Measurements from ENCODE around the gene DBN1. TPM values are rescaled to one million over a fixed set of nuclear protein-coding genes. Genes with fewer than 3 reads are reported as not detected.
"Not testable (repeated sequence)": the region's sequence is repeated elsewhere in the genome, so short reads cannot be mapped to it uniquely, and the experiment has no call there.

Gene DBN1
- total and polyA plus RNA-seq, 9 donors, result 97.3 to 295 (median 267) TPM

GRCh38 chr5:177491429-177491945 lies 18.1 kb upstream of the DBN1 start:
- peaks cover 71% of the 10 kb centered on the region for H3K4me1 ChIP-seq (ENCODE audit: control insufficient read depth, insufficient read depth, low read length)

GRCh38 chr5:177490992-177491391 lies 17.6 kb upstream of the DBN1 start:
- H3K27ac ChIP-seq (ENCODE audit: low read length), result peak overlapping the region; percentile 43
- no peaks in the 10 kb centered on the region for H3K9me3 ChIP-seq (replicated peaks; ENCODE audit: control insufficient read depth, low read depth, low read length)
- peaks cover 78% of the 10 kb centered on the region for H3K36me3 ChIP-seq (ENCODE audit: control insufficient read depth, insufficient read depth, low read length)
- peaks cover 66% of the 10 kb centered on the region for H3K4me1 ChIP-seq (ENCODE audit: control insufficient read depth, insufficient read depth, low read length)
- WGBS (ENCODE audit: insufficient coverage), result 87% methylated on average over 16 of the region's 16 CpGs
- H3K4me3 ChIP-seq (ENCODE audit: low read length), result no peak overlapping the region
- H3K27me3 ChIP-seq (ENCODE audit: control insufficient read depth, insufficient read depth, low read length), result no peaks in the 10 kb centered on the region
- DNase-seq, result no peak

More at GRCh38 chr5:177491429-177491945, 18.1 kb upstream of the DBN1 start:
- peaks cover 77% of the 10 kb centered on the region for H3K36me3 ChIP-seq (ENCODE audit: control insufficient read depth, insufficient read depth, low read length)
- no peak overlapping the region for H3K4me3 ChIP-seq (ENCODE audit: low read length)
- 38% methylated on average over 27 of the region's 43 CpGs for WGBS (ENCODE audit: insufficient coverage)
- H3K9me3 ChIP-seq (replicated peaks; ENCODE audit: control insufficient read depth, low read depth, low read length), result no peaks in the 10 kb centered on the region
- DNase-seq, result peak; percentile 64
- peak overlapping the region; percentile 43 for H3K27ac ChIP-seq (ENCODE audit: low read length)
- no peaks in the 10 kb centered on the region for H3K27me3 ChIP-seq (ENCODE audit: control insufficient read depth, insufficient read depth, low read length)

- H3K4me1 ChIP-seq (ENCODE audit: control insufficient read depth, insufficient read depth, low read length), result peaks cover 64% of the 10 kb centered on the region
- WGBS (ENCODE audit: insufficient coverage), result 80% methylated on average over 14 of the region's 15 CpGs
- DNase-seq, result no peak
- H3K27ac ChIP-seq (ENCODE audit: low read length), result no peak overlapping the region
- H3K9me3 ChIP-seq (replicated peaks; ENCODE audit: control insufficient read depth, low read depth, low read length), result no peaks in the 10 kb centered on the region
- H3K27me3 ChIP-seq (ENCODE audit: control insufficient read depth, insufficient read depth, low read length), result no peaks in the 10 kb centered on the region
- H3K36me3 ChIP-seq (ENCODE audit: control insufficient read depth, insufficient read depth, low read length), result peaks cover 80% of the 10 kb centered on the region
- no peak overlapping the region for H3K4me3 ChIP-seq (ENCODE audit: low read length)
Observed at GRCh38 chr5:177490311-177490991, 17.0 kb upstream of the DBN1 start.

- H3K36me3 ChIP-seq (ENCODE audit: control insufficient read depth, insufficient read depth, low read length), result peaks cover 92% of the 10 kb centered on the region
- WGBS (ENCODE audit: insufficient coverage), result 61% methylated on average over 12 of the region's 26 CpGs
- no peak overlapping the region for H3K27ac ChIP-seq (ENCODE audit: low read length)
- no peak for DNase-seq
- H3K9me3 ChIP-seq (replicated peaks; ENCODE audit: control insufficient read depth, low read depth, low read length), result no peaks in the 10 kb centered on the region
- no peaks in the 10 kb centered on the region for H3K27me3 ChIP-seq (ENCODE audit: control insufficient read depth, insufficient read depth, low read length)
- H3K4me1 ChIP-seq (ENCODE audit: control insufficient read depth, insufficient read depth, low read length), result peaks cover 64% of the 10 kb centered on the region
- H3K4me3 ChIP-seq (ENCODE audit: low read length), result no peak overlapping the region
Observed at GRCh38 chr5:177489119-177489716, 15.8 kb upstream of the DBN1 start.

GRCh38 chr5:177487975-177488374 lies 14.5 kb upstream of the DBN1 start:
- no peak overlapping the region for H3K4me3 ChIP-seq (ENCODE audit: low read length)
- WGBS (ENCODE audit: insufficient coverage), result 85% methylated on average over 9 of the region's 15 CpGs
- H3K4me1 ChIP-seq (ENCODE audit: control insufficient read depth, insufficient read depth, low read length), result peaks cover 58% of the 10 kb centered on the region
- peaks cover 92% of the 10 kb centered on the region for H3K36me3 ChIP-seq (ENCODE audit: control insufficient read depth, insufficient read depth, low read length)
- H3K27ac ChIP-seq (ENCODE audit: low read length), result no peak overlapping the region
- DNase-seq, result no peak
- no peaks in the 10 kb centered on the region for H3K27me3 ChIP-seq (ENCODE audit: control insufficient read depth, insufficient read depth, low read length)
- no peaks in the 10 kb centered on the region for H3K9me3 ChIP-seq (replicated peaks; ENCODE audit: control insufficient read depth, low read depth, low read length)

- H3K27me3 ChIP-seq (ENCODE audit: control insufficient read depth, insufficient read depth, low read length), result no peaks in the 10 kb centered on the region
- peaks cover 50% of the 10 kb centered on the region for H3K4me1 ChIP-seq (ENCODE audit: control insufficient read depth, insufficient read depth, low read length)
- H3K27ac ChIP-seq (ENCODE audit: low read length), result no peak overlapping the region
- WGBS (ENCODE audit: insufficient coverage), result 82% methylated on average over 4 of the region's 8 CpGs
- DNase-seq, result no peak
- no peaks in the 10 kb centered on the region for H3K9me3 ChIP-seq (replicated peaks; ENCODE audit: control insufficient read depth, low read depth, low read length)
- H3K36me3 ChIP-seq (ENCODE audit: control insufficient read depth, insufficient read depth, low read length), result peaks cover 90% of the 10 kb centered on the region
- no peak overlapping the region for H3K4me3 ChIP-seq (ENCODE audit: low read length)
Observed at GRCh38 chr5:177487144-177487543, 13.7 kb upstream of the DBN1 start.

GRCh38 chr5:177486256-177486655 lies 12.8 kb upstream of the DBN1 start:
- H3K27ac ChIP-seq (ENCODE audit: low read length), result no peak overlapping the region
- no peak for DNase-seq
- H3K4me1 ChIP-seq (ENCODE audit: control insufficient read depth, insufficient read depth, low read length), result peaks cover 45% of the 10 kb centered on the region
- H3K27me3 ChIP-seq (ENCODE audit: control insufficient read depth, insufficient read depth, low read length), result no peaks in the 10 kb centered on the region
- no peak overlapping the region for H3K4me3 ChIP-seq (ENCODE audit: low read length)
- H3K9me3 ChIP-seq (replicated peaks; ENCODE audit: control insufficient read depth, low read depth, low read length), result no peaks in the 10 kb centered on the region
- no CpG with 5 or more reads among the region's 3 CpGs for WGBS (ENCODE audit: insufficient coverage)
- H3K36me3 ChIP-seq (ENCODE audit: control insufficient read depth, insufficient read depth, low read length), result peaks cover 93% of the 10 kb centered on the region

- no CpG with 5 or more reads among the region's 3 CpGs for whole genome bisulfite sequencing (ENCODE audit: insufficient coverage)
Observed at GRCh38 chr5:177485753-177486152, 12.3 kb upstream of the DBN1 start.

GRCh38 chr5:177484902-177485549 lies 11.6 kb upstream of the DBN1 start:
- Histone ChIP-seq H3K9me3 (replicated peaks; ENCODE audit: control insufficient read depth, low read depth, low read length) (no peaks in the 10 kb centered on the region), H3K27me3 (ENCODE audit: control insufficient read depth, insufficient read depth, low read length) (no peaks in the 10 kb centered on the region), H3K4me3 (ENCODE audit: low read length) (no peak overlapping the region), H3K36me3 (ENCODE audit: control insufficient read depth, insufficient read depth, low read length) (peaks cover 81% of the 10 kb centered on the region), H3K4me1 (ENCODE audit: control insufficient read depth, insufficient read depth, low read length) (peaks cover 36% of the 10 kb centered on the region), H3K27ac (ENCODE audit: low read length) (peak overlapping the region; percentile 20)
- WGBS (ENCODE audit: insufficient coverage), result 57% methylated on average over 10 of the region's 13 CpGs
- no peak for DNase-seq

More at GRCh38 chr5:177485753-177486152, 12.3 kb upstream of the DBN1 start:
- DNase-seq; H3K27ac ChIP-seq (ENCODE audit: low read length); H3K9me3 ChIP-seq (replicated peaks; ENCODE audit: control insufficient read depth, low read depth, low read length); H3K27me3 ChIP-seq (ENCODE audit: control insufficient read depth, insufficient read depth, low read length); H3K4me3 ChIP-seq (ENCODE audit: low read length): not testable (repeated sequence)
- Histone ChIP-seq H3K36me3 (ENCODE audit: control insufficient read depth, insufficient read depth, low read length) (peaks cover 88% of the 10 kb centered on the region), H3K4me1 (ENCODE audit: control insufficient read depth, insufficient read depth, low read length) (peaks cover 40% of the 10 kb centered on the region)
